HG03060 (cell line): Measurements from ENCODE around the gene LPP.
"Not testable (repeated sequence)": the region's sequence is repeated elsewhere in the genome, so short reads cannot be mapped to it uniquely, and the experiment has no call there.

ENCODE experiments used
- ATAC-seq: cut with Tn5 transposase; IDR thresholded peaks from one replicate; pipeline ENCODE4 v1.9.1; 2021; ENCODE audit warnings: low read depth, moderate number of reproducible peaks; ENCODE audit not compliant: unreplicated experiment

LPP gene

GRCh38 chr3:188407158-188407880 lies 253.4 kb downstream of the LPP start:
- no peak for ATAC-seq

DNA sequence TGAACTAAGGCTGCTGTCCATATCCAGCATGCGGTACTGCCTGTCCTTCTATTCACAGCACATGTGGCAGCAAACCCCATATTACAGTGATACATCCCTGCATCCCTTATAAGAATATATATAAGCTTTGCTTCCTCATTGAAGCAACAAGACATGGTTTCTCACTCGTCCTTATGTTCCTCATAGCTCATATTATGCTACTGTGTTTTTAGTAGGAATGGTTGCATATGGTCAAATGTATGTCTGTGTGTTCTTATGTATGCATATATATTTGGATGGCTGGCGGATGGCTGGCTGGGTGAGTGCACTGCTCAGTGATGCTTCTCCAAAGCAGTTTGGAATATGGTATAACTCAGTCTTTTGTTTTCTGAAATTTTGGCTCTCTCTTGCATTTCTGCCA lies 254.9 kb downstream of the LPP start:
- no peak for ATAC-seq

GRCh38 chr3:188411750-188412149 lies 257.8 kb downstream of the LPP start:
- no peak for ATAC-seq

- no peak for ATAC-seq
These were observed 261.2 kb downstream of the LPP start for GRCh38 chr3:188415196-188415595.

- no peak for ATAC-seq
These were observed 262.1 kb downstream of the LPP start for GRCh38 chr3:188416041-188416440.

DNA sequence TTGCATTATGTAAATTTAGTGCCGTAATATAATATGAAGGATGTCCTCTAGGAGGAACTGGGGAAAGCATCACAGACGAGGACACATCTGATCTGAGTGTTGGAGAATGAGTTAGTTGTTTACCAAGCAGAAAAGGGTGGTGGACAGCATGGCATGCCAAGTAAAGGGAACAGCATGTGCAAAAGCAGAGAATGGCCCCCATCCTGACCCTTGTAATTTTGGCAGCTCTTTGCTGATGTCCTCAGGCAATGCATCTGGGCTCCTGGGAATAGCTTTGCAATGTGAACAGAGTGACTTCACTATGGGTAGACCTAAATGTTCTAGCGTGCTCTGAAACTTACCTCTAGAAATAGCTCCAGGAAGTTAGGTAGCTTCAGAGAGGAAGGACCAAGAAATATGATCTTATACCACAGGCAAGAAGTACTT lies 263.3 kb downstream of the LPP start:
- no peak for ATAC-seq

- ATAC-seq: no peak
These were observed 263.8 kb downstream of the LPP start for GRCh38 chr3:188417766-188418165.

DNA sequence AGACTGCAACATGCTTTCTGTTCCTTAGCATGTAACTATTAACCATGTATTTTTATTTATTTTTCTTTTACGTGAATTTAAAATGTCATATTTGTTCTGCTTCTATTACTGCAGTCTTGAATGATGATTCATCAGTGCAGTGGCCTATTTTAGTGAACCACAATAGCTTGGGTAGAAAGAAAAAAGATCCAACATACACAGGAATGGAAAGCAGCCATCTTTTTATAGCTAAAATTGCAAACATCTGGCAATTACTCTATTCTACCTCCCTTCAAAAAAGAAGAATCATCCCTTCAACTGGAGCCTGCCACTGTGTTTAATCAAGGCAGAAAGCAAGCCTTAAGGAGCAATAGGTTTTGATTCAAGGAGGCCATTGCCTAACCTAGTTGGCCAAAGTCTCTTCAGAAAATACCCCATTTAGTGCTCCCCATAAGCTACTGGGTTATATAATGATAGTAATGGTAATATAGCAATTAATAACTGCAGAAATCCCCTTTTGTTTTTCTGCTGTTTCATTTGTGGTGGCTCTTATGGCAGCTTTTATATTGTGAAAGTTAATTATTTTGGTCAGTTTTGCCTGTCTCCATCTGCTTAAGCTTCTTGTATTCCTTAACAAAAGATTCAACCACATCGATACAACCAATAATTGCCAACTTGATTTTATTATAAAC lies 267.3 kb downstream of the LPP start:
- peak; percentile 26 for ATAC-seq

GRCh38 chr3:188421836-188422540 lies 268.0 kb downstream of the LPP start:
- peak; percentile 98 for ATAC-seq

GRCh38 chr3:188427981-188428380 lies 274.0 kb downstream of the LPP start:
- not testable (repeated sequence) for ATAC-seq

GRCh38 chr3:188431040-188431439 lies 277.1 kb downstream of the LPP start:
- no peak for ATAC-seq

DNA sequence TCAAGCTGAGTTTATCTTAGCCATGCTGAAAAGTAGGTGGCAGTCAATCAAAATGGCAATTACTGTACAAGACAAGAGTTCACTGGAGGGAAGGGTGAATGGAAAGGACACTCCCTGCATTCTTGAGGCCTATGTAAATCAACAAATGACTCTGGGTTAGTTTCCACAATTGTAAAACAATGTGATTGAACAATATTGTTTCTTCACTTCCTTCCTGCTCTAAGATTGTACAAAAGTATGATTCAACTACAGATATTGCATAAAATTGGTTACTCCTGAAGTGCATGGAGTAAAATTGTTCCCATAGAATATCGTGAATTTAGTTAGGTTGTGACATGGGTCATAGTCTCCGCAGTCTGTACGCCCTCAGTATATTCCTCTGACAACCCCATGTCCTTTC lies 277.6 kb downstream of the LPP start:
- ATAC-seq: no peak

- ATAC-seq: no peak
These were observed 279.0 kb downstream of the LPP start for GRCh38 chr3:188432802-188433520.

GRCh38 chr3:188433521-188434150 lies 279.7 kb downstream of the LPP start:
- no peak for ATAC-seq

- no peak for ATAC-seq
These were observed 280.6 kb downstream of the LPP start for GRCh38 chr3:188434594-188434993.

DNA sequence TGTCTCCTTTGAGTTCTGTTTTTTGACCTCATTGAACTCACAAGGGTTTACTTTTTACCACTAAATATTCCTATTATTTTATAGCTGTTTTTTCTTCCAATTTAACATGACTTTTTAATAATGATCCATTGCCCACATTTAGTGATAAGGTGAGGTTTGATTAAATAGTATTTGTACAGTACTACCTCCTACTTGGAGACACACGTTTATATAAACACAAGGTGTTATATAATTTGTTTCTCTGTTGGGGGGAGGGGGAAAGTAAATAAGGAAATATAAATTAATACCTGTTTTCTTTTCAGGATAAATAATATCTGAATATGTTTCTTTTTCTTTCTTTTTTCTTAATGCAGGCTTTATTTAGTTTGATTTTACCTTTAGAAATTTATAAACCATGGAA lies 281.3 kb downstream of the LPP start:
- ATAC-seq: no peak

DNA sequence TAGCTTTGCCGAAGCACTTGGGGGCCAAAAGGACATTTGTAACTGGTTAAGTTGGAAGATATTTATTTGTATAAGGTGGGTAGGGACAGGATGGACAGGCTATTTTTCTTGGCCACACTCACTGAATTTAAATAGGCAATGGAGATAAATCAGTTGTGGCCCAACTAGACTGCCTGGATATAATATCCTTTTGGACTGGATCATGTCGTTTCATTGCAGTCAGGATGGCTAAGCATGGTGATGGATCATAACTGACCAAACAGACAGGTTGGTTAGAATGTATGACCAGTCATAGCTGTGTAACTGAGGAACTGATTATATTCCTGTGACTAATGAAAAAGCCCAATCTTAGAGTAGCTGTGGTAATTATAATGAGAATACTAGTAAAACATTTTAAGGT lies 284.0 kb downstream of the LPP start:
- ATAC-seq: no peak

- ATAC-seq: peak; percentile 95
These were observed 285.1 kb downstream of the LPP start for GRCh38 chr3:188439080-188439479.

DNA sequence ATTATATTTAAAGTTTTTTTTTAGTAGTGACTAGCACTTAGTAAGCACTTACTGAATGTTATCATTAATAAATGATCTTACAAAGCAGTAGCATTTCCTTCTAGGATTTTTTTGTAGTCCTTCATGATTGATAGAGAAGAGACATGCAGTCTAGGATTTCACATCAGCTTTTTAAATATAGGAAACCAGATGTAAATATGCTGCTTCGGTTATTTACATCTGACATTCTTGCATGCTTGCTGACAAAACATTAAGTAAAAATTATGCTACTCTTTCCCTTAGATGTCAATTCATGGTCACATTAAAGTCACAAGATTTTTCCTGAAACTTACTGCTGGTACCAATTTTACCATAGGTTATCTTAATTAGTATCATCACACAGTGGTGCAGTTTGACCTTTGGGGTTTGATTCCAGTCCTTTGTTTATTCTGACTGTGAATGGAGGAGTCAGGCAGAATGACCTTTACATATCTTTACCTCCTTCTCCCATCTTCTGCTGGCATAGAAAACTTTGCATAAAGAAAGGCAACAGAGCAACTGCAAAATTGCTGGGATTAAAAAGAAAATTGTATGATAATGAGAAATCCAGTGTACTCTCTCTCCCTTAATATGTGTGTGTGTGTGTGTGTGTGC lies 286.5 kb downstream of the LPP start:
- ATAC-seq: no peak

GRCh38 chr3:188442430-188442829 lies 288.5 kb downstream of the LPP start:
- no peak for ATAC-seq
